HG03558 (cell line): ENCODE results near the gene YPEL2.
"Not testable (repeated sequence)": the region's sequence is repeated elsewhere in the genome, so short reads cannot be mapped to it uniquely, and the experiment has no call there.

Experiments
- ATAC-seq: cut with Tn5 transposase; IDR thresholded peaks from one replicate; pipeline ENCODE4 v1.9.1; 2021; ENCODE audit warnings: moderate number of reproducible peaks; ENCODE audit not compliant: unreplicated experiment; ENCODE audit errors: extremely low read depth

YPEL2 gene, protein sequence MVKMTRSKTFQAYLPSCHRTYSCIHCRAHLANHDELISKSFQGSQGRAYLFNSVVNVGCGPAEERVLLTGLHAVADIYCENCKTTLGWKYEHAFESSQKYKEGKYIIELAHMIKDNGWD

DNA sequence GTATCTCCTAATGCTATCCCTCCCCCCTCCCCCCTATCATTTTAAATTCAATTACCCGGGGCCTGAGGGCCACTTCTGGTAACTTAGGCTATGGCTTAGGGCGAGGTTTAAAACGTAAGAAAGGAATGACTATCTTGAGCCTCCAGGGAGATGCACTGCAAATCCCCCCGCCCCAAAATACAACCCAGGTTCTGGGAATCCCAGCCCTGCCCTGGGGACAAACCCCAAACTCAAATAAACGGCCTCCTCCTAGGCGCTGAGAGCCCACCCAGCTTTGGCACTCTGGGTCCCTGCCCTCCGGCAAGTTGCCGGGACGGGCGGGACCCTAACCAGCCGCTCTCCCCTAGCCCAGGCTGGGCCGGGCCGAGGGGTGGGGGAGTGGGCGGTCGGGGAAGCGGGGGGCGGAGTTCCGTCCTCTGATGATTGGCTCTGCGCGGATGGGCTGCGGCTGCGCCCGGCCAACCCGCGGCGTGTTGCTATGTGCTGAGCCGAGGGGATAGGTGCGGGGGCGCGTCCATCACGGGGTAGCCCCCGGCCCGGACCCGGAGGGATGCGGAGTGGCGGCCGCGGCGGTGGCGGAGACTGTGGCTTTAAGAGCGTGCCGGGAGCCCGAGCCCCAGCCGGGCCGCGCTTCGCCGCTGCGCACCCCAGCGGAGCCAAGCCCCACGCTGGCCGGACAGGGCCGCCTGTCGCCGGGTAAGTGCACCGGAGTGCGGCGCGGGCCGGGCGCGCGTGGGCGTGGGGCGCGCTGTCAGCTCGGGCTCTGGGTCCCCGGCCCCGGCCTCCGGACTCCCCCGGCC, at the start of gene YPEL2:
TSS of gene YPEL2 (plus strand) at position 527 of the 800 bp plus-strand sequence. CDS start 21,755 bp downstream, outside the sequence.
- peak; percentile 63 for ATAC-seq

DNA sequence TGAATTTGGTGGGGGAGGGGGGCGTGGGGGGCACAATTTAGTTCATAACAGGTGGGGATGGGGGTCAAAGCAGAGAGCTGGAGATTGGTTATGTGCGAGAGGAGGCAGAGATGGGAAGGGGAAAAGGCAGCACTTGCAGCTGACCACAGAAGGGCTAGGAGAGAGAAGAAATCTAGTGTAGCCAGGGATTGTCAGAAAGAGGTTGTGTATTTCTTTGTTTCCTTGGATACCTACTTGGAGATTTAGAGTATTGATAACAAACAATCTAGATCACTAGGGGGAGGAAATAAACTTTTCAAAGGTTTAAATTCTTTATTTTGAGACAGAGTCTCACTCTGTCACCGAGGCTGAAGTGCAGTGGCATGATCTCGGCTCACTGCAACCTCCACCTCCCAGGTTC, 47.1 kb upstream of the YPEL2 start:
- no peak for ATAC-seq

DNA sequence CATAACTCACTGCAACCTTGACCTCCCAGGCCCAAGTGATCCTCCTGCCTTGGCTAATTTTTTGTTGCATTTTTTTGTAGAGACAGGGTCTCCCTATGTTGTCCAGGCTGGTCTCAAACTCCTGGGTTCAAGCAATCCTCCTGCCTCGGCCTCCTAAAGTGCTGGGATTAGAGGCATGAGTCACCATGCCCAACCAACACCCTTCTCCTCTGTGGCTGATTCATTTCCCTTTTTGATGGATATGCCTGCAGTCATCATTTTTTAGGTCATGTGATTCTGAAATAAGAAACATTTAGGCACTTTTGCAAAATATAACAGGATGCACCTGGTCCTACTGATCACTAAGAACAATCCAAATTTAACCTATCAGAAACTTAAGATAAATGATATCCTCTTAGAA, 44.0 kb upstream of the YPEL2 start:
- ATAC-seq, result no peak

DNA sequence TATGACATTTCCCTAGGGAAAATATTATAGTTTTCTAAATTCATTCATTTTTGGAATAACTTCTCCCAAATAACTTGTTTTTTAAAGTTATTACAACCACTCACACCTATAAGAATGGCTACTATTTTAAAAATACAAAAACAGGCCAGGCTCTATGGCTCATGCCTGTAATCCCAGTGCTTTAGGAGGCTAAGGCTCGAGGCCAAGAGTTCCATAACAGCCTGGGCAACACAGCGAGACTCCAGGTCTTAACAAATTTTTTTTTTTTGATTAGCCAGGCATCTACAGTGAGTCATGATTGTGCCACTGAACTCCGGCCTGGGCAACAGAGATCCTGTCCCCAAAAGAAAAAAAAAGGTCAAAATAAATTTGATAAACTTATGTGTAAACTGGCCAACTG, 43.6 kb upstream of the YPEL2 start:
- no peak for ATAC-seq

DNA sequence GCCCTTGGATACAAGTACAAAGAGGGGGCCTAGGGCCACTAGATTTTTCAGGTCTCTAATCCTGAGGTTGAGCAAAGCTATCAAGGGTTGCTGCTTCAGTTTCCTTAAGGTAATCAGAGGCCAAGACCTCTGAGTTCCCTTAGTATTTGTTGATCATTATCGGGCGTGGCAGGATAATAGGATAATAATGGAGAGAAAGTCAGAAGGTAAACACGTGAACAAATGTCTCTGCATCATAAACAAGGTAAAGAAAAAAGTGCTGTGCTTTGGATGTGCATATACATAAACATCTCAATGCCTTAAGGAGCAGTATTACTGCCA, 41.5 kb upstream of the YPEL2 start:
- ATAC-seq, result no peak

DNA sequence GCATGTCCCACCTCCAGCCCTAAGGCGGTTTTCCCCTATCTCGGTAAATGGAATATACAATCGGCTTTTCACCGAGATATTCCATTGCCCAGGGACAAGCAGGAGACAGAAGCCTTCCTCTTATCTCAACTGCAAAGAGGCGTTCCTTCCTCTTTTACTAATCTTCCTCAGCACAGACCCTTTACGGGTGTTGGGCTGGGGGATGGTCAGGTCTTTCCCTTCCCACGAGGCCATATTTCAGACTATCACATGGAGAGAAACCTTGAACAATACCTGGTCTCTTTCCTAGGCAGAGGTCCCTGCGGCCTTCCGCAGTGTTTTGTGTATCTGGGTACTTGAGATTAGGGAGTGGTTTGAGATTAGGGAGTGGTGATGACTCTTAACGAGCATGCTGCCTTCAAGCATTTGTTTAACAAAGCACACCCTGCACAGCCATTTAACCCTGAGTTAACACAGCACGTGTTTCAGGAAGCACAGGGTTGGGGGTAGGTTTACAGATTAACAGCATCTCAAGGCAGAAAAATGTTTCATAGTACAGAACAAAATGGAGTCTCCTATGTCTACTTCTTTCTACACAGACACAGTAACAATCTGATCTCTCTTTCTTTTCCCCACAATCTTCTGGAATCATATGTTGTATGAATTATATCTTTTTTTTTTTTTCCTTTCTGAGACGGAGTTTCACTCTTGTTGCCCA, 41.0 kb upstream of the YPEL2 start:
- not testable (repeated sequence) for ATAC-seq

DNA sequence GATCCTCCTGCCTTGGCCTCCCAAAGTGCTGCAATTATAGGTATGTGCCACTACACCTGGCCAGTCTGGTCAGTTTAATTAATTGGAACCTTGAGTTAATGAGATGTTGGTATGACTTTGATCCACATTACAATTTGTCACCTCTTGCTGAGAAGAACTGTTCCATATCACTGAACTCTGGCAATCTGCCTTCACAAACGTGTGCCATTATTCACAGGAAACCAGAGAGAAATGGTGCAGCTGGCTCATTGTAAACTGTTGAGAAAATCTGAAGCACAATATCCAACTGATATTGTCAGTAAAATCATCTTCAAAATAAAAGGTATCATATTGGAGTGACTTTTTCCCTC, 39.3 kb upstream of the YPEL2 start:
- no peak for ATAC-seq

DNA sequence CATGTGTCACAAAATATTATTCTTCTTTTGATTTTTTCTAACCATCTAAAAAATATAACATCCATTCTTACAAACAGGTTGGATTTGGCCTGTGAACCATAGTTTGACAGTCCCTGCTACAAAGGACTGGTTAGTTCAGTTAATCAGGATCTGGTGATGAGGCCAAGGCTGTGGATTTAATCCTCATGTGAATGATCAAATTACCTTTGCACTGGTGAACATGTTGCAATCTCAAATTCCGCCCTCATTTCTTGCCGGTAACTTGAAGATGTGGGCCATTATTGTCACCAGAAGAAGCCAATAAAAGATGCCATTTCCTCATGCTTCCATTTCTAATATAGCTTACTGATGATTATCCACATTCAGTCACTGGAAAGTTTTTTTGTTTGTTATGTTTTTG, 35.3 kb upstream of the YPEL2 start:
- no peak for ATAC-seq

DNA sequence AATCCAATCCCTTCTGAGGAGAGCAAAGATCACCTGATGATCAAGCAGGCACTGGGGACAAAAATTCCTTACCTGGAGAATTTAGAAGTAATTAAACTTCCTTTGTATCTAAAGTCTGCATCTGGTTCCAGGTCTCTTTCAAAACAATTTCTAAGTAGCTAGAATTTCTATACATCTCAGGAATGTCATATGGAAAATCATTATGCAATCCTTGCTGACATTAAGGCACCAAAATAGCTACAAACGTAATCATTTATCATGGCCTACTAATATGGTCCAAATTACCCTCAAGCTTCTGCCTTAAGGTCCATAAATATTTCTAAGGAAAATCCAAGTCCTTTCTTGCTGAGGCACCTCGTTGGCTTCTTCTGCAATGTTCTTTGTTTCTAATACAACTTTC, 32.9 kb upstream of the YPEL2 start:
- no peak for ATAC-seq

DNA sequence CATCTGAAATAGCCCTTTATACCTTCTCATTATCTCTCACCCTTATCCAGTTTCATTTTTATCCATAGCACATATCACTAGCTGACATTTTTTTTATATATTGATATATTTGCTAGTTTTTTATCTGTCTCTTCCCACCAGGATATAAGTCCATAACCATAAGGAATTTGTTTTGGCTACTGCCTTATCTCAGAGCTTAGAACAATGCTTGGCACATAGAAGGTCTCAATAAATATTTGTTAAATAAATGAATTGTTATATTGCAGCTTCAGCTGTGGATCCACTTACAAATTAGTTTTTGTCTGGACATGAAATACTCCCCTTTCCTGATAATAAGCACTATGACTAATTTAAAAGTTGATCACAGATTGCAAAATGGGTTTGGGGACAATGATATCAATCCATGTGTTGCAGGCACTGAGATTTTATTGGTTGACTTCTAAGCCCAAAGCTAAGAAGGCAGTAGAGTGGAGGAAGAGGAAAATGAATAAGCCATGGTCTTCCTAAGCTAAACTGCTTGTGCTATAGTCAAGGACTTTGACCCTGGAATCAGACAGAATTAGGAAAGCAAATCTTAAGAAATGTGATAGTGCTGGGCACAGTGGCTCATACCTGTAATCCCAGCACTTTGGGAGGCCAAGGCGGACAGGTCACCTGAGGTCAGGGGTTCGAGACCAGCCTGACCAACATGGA, 31.9 kb upstream of the YPEL2 start:
- no peak for ATAC-seq

DNA sequence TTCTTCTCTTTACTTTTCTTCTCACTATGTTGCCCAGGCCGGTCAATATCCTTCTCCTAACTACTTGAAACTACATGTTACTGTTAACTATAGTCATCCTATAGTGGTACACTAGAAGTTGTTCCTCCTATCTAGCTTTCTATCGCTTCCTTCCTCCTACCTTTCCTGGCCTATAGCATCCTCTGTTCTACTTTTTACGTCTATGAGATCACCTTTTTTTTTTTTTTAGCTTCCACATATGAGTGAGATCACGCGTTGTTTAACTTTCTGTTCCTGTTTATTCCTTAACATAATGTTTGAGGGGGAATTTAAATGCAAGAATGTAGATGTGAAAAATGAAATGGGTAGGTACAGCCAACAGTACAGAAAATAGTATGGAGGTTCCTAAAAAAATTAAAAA, 30.5 kb upstream of the YPEL2 start:
- ATAC-seq, result no peak

DNA sequence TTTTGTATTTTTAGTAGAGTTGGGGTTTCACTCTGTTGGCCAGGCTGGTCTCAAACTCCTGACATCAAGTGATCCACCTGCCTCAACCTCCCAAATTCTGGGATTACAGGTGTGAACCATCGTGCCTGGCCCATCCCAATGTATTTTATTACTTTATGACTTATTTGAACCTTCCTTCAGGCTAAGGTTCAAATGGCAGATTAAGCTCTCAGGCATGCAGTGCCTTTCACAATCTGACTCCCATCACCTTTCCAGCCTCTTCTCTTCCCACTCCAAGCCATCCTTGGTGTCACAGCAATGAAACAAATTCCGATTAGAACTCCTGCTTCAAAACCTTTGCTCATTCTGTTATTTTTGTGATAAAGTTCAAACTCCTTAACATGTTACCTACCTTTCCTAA, 26.6 kb upstream of the YPEL2 start:
- no peak for ATAC-seq

DNA sequence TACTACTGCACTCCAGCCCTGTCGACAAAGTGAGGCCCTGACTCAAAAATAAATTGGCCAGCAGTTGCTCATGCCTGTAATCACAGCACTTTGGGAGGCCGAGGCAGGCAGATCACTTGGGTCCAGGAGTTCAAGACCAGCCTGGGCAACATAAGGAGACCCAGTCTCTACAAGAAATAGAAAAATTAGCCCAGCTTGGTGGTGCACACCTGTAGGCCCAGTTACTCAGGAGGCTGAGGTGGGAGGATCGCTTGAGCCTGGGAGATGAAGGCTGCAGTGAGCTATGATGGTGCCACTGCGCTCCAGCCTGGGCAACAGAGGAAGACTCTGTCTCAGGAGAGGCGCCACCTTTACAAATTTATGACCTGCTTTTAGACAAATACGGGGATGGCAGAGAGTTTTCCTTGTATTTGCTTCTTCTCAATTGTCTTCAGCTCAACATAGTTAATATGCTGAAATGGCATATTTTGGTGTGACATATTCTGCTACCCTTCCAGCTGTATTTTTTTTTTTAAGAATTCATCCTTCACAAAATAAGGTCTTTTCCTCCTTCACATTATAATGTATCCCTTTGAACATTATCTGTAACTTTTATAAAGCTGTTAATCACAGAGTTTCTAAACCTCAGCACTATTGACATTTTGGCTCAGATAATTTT, 21.1 kb upstream of the YPEL2 start:
- ATAC-seq, result no peak

DNA sequence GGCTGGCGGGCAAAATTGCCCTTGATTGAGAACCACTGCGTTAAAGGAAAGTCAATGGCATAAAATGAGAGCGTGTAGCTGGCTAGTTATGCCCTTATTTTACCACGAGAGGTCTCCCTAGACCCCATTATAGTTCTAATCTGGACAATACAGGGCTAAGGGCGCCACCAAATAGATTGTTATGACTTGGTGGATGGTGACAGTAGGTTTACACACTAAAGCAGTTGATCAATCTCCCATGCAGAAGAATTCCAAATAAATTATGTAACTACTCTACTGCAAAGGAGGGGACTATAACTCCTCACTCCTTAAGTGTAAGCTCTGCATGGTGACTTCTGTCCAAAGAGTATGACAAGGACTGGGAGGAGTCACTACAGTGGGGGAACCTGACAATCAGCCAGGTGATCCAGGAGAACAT, 20.4 kb upstream of the YPEL2 start:
- no peak for ATAC-seq

DNA sequence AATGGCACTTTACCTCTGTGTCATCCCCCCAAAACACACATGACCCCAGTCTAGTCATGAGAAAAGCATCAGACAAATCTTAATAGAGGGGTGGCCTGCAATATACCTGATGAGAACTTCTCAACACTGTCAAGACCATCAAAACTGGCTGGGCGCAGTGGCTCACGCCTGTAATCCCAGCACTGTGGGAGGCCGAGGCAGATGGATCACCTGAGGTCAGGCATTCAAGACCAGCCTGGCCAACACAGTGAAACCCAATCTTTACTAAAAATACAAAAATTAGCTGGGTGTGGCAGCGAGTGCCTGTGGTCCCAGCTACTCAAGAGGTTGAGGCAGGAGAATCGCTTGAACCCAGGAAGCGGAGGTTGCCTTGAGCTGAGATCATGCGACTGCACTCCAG, 19.9 kb upstream of the YPEL2 start:
- not testable (repeated sequence) for ATAC-seq

DNA sequence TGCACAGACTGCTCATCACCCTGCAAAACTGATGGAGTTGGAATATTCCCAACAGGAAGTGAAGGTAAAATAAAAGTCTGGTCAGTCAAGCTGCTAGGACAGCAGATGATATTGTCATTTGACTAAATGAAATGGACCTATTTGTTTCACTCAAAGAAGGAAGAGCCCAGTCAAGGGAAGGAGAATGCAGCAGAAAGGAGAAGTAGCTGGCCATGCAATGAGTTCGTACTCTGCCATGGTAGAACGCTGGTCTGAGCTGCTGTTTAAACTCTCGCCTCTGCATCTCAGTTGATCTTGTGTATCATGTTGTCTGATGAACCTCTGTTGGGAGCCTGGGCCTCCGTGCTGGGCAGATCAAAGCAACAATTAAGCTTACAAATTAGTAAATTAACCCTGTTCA, 15.6 kb upstream of the YPEL2 start:
- ATAC-seq, result no peak

DNA sequence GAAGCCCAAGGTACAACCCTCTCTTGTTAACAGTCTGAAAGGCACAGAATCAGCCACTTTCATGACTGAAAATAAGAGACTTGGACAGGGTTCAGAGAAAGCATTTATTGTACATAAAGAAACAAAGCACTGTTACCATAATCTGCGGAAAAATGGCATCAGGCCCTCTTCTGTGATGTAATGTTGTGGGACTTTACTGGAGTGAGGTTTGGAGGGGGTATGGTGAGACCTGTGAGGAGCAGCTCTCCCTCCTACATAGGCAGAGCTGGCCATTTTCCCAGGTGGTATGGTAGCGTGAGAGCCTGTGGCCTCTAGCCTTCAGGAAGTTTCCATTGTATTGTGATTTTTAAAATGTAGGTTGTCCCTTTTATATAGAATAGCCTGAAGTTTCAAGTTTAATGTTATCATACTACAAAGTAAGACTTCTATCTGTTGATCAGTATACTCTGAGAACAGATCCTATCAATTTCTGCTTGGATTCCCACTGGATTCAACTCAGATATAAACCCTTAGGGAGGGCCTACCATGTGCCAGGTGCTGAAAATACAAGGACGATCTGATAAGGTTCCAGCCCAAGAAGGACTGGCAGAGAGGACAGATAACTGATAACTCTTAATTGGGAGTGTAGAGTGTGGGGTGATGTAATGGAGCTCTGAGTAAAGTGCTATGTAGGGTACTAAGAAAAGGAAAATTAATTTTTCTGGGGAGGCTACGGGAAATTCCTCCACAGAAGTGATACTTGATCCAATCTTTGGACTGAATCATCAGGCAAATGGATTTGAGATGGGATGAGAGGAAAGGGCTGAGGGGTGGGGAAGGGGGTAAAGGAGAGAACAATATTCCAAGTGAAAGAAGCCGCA, 4.1 kb upstream of the YPEL2 start:
- no peak for ATAC-seq

DNA sequence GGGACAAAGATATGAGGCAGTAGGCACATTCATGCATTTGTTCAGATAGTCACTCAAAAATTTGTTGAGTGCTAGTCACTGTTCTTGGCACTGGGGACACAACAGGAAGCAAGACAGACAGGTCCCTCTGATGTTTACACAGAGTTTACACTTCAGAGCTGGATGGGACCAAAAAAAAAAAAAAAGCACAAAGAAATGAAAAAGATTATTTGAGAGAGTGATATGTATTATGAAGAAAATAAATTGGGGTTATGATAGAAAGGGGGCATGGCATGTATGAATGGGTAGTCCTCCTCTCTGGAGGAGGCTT, 3.5 kb upstream of the YPEL2 start:
- ATAC-seq, result no peak

DNA sequence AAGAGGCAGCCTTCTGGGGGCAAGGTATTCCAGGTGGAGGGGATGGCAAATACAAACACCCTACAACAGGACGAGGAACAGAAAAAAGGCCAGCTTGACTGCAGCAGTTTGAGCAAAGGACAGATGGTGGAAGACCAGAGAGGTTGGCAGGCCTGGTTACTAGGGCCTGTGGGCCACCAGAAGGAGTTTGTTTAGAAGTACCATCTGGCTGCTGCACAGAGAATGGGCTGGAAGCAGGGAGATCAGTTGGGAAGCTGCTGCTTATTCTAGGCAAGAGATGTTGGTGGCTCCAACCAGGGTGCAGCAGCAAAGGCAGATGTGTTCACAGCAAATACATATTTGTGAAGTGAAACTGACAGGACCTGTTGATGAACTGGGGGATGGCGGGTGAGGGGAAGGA, 2.9 kb upstream of the YPEL2 start:
- ATAC-seq, result no peak
